Measurements from ENCODE around the gene TBC1D22A. TPM values are rescaled to one million over a fixed set of nuclear protein-coding genes. Genes with fewer than 3 reads are reported as not detected.

The TBC1D22A gene
- polyA plus RNA-seq, 1 donor from 2014 or later: 9.3 TPM

DNA sequence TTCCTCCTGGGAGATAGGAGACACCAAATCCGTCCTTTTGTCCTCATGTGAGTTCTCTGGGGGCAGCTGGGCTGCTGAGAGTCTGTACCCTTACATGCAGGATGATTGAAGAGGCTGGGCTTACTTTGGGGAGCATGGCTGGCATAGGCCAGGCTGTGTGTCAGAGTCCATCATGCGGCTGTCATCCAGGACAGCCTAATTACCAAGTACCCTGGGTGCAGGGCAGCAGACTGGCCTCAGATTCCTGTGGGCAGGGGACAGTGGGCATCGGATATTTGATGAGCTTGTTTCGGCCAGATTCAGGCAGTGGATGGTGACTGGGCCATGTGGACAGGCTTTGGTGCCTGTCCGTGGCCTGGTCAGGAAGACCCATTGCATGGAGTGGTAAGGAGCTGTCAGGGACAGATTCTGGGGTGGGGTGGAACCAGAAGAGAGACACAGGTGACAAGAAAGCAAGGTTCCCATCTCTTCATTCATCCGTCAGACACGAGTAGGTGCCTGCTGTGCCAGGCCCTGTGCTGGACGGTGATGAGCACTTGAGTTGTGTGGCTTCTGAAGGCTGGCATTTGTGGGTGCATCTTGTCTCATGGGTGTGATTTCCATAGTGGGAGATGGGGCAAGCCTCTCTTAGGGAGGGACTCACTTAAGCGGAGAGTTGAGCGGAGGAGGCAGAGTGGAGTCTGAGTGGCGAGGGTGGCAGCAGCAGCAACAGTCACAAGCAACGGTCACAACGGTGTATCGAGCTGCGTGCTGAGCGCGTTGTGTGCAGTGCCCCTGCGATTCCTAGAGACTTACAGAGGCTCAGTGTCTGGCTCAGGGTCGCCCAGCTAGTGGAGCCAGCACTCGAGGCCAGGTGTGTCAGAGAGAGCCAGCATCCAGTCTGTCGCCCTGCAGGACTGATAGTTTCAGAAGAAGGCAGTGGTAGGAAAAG is 48.7 kb downstream of the TBC1D22A start:
- Histone ChIP-seq H3K4me2 (ENCODE audit: low read length) (no peak overlapping the region), H3K4me3 (ENCODE audit: low read length) (no peak overlapping the region), H3K9ac (ENCODE audit: low read length) (no peak overlapping the region), H3K27ac (ENCODE audit: low read length) (no peak overlapping the region), H4K20me1 (ENCODE audit: insufficient read depth) (no peaks in the 10 kb centered on the region), H3K9me3 (ENCODE audit: low read length) (no peaks in the 10 kb centered on the region), H3K27me3 (ENCODE audit: insufficient read depth, low read depth, low read length) (no peaks in the 10 kb centered on the region), H3K36me3 (ENCODE audit: insufficient read depth, low read length) (no peaks in the 10 kb centered on the region), H2AFZ (ENCODE audit: low read depth, low read length) (no peak overlapping the region), H3K79me2 (replicated peaks; ENCODE audit: insufficient read depth, low read length) (no peaks in the 10 kb centered on the region), H3K9me2 (ENCODE audit: insufficient read depth, low read length) (no peaks in the 10 kb centered on the region), H3F3A (ENCODE audit: insufficient read depth, low read length, poor library complexity, severe bottlenecking) (no peaks in the 10 kb centered on the region)
- TF ChIP-seq POLR2AphosphoS5 (IDR thresholded peaks at IDR 0.05): no peak
- no peak for TF ChIP-seq EP300 (conservative IDR thresholded peaks at IDR 0.05; ENCODE audit: poor library complexity, severe bottlenecking)
- TF ChIP-seq RAD21 (conservative IDR thresholded peaks at IDR 0.05): no peak
- TF ChIP-seq, protein P1, sequence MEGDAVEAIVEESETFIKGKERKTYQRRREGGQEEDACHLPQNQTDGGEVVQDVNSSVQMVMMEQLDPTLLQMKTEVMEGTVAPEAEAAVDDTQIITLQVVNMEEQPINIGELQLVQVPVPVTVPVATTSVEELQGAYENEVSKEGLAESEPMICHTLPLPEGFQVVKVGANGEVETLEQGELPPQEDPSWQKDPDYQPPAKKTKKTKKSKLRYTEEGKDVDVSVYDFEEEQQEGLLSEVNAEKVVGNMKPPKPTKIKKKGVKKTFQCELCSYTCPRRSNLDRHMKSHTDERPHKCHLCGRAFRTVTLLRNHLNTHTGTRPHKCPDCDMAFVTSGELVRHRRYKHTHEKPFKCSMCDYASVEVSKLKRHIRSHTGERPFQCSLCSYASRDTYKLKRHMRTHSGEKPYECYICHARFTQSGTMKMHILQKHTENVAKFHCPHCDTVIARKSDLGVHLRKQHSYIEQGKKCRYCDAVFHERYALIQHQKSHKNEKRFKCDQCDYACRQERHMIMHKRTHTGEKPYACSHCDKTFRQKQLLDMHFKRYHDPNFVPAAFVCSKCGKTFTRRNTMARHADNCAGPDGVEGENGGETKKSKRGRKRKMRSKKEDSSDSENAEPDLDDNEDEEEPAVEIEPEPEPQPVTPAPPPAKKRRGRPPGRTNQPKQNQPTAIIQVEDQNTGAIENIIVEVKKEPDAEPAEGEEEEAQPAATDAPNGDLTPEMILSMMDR (IDR thresholded peaks at IDR 0.05; ENCODE audit: poor library complexity, severe bottlenecking): no peak
- no peak for TF ChIP-seq MXI1 (conservative IDR thresholded peaks at IDR 0.05; ENCODE audit: poor library complexity, severe bottlenecking)
- no peak for TF ChIP-seq EZH2 (IDR thresholded peaks at IDR 0.05; ENCODE audit: borderline replicate concordance, insufficient read depth, low read length, poor library complexity, severe bottlenecking)
- TF ChIP-seq, protein P2, sequence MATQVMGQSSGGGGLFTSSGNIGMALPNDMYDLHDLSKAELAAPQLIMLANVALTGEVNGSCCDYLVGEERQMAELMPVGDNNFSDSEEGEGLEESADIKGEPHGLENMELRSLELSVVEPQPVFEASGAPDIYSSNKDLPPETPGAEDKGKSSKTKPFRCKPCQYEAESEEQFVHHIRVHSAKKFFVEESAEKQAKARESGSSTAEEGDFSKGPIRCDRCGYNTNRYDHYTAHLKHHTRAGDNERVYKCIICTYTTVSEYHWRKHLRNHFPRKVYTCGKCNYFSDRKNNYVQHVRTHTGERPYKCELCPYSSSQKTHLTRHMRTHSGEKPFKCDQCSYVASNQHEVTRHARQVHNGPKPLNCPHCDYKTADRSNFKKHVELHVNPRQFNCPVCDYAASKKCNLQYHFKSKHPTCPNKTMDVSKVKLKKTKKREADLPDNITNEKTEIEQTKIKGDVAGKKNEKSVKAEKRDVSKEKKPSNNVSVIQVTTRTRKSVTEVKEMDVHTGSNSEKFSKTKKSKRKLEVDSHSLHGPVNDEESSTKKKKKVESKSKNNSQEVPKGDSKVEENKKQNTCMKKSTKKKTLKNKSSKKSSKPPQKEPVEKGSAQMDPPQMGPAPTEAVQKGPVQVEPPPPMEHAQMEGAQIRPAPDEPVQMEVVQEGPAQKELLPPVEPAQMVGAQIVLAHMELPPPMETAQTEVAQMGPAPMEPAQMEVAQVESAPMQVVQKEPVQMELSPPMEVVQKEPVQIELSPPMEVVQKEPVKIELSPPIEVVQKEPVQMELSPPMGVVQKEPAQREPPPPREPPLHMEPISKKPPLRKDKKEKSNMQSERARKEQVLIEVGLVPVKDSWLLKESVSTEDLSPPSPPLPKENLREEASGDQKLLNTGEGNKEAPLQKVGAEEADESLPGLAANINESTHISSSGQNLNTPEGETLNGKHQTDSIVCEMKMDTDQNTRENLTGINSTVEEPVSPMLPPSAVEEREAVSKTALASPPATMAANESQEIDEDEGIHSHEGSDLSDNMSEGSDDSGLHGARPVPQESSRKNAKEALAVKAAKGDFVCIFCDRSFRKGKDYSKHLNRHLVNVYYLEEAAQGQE (IDR thresholded peaks at IDR 0.05; ENCODE audit: borderline replicate concordance): no peak
- TF ChIP-seq TAF1 (IDR thresholded peaks at IDR 0.05; ENCODE audit: low read depth): no peak
- no peak for TF ChIP-seq SMC3 (conservative IDR thresholded peaks at IDR 0.05; ENCODE audit: poor library complexity)

DNA sequence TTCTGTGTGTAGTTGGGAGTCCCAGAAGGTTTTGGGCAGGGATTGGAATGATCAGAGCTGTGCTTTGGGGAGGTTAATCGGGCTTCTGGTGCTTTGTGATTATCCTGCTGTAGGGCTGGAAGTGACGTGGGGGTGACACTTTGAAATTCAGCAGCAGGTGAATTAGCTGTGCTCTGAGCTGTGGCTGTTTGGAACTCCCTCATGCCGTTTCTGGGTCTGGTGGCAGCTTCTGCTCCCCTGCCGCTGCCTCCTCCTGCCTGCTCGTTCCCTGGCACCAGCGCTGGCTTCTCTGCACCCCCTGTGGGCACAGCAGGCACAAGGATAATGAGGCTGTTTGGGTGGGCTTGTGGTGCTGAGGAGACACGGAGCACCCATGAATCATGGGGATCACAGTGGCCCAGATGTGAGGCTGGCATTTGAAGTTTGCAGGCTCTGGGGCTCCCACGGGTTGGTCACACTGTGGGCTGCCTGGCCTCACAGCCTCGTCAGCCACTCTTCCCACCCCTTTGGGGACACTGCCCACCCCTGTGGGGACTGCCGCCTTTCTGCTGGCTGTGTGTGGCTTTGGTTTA is 49.7 kb downstream of the TBC1D22A start:
- Histone ChIP-seq H3K9me2 (ENCODE audit: insufficient read depth, low read length) (no peaks in the 10 kb centered on the region), H3K9ac (ENCODE audit: low read length) (no peak overlapping the region), H4K20me1 (ENCODE audit: insufficient read depth) (no peaks in the 10 kb centered on the region), H3K27me3 (ENCODE audit: insufficient read depth, low read depth, low read length) (no peaks in the 10 kb centered on the region), H2AFZ (ENCODE audit: low read depth, low read length) (no peak overlapping the region), H3K27ac (ENCODE audit: low read length) (no peak overlapping the region), H3K9me3 (ENCODE audit: low read length) (no peaks in the 10 kb centered on the region), H3K79me2 (replicated peaks; ENCODE audit: insufficient read depth, low read length) (no peaks in the 10 kb centered on the region), H3K4me3 (ENCODE audit: low read length) (no peak overlapping the region), H3K36me3 (ENCODE audit: insufficient read depth, low read length) (no peaks in the 10 kb centered on the region), H3F3A (ENCODE audit: insufficient read depth, low read length, poor library complexity, severe bottlenecking) (no peaks in the 10 kb centered on the region), H3K4me2 (ENCODE audit: low read length) (no peak overlapping the region)
- TF ChIP-seq TAF1 (IDR thresholded peaks at IDR 0.05; ENCODE audit: low read depth) (no peak), RAD21 (conservative IDR thresholded peaks at IDR 0.05) (no peak), EZH2 (IDR thresholded peaks at IDR 0.05; ENCODE audit: borderline replicate concordance, insufficient read depth, low read length, poor library complexity, severe bottlenecking) (no peak), POLR2AphosphoS5 (IDR thresholded peaks at IDR 0.05) (no peak), EP300 (conservative IDR thresholded peaks at IDR 0.05; ENCODE audit: poor library complexity, severe bottlenecking) (no peak), MXI1 (conservative IDR thresholded peaks at IDR 0.05; ENCODE audit: poor library complexity, severe bottlenecking) (no peak), SMC3 (conservative IDR thresholded peaks at IDR 0.05; ENCODE audit: poor library complexity) (no peak)
- TF ChIP-seq, protein P2 (IDR thresholded peaks at IDR 0.05; ENCODE audit: borderline replicate concordance): no peak
- TF ChIP-seq, protein P1 (IDR thresholded peaks at IDR 0.05; ENCODE audit: poor library complexity, severe bottlenecking): no peak
